PC-3 (cell line): ENCODE results near the gene DDAH2. TPM values are rescaled to one million over a fixed set of nuclear protein-coding genes. Genes with fewer than 3 reads are reported as not detected.

Source experiments
- ATAC-seq: fragments of 200-7000 bp; cut with Tn5 transposase; 2 replicates; pipeline ENCODE4 v1.9.1; 2020; ENCODE audit warnings: mild to moderate bottlenecking, moderate library complexity
- BruUV-seq: library from RNA; stranded (reverse); fragments of 400-500 nt; replicated peaks from 2 replicates; lab custom pipeline; 2021; lab: Mats Ljungman, UMichigan
- CTCF ChIA-PET: fragments of 300-600 bp; sonication (Branson Sonifier 250); formaldehyde crosslinking; loops from one replicate; lab custom pipeline; 2022; ENCODE audit warnings: antibody characterized with exemption; lab: Charles Lee
- POLR2A ChIA-PET: fragments of 300-600 bp; sonication (Branson Sonifier 250); formaldehyde crosslinking; loops from one replicate; lab custom pipeline; 2022; ENCODE audit warnings: antibody characterized with exemption; ENCODE audit not compliant: unreplicated experiment; lab: Charles Lee
- DNase-seq: peaks from one replicate; pipeline ENCODE4 v3.0.0-alpha.2; 2015
- H2AFZ ChIP-seq: fragments of 300-600 bp; sonication (generic); 2 replicates; pipeline ENCODE4 v1.6.0; 2016; ENCODE audit warnings: antibody characterized with exemption, low read length
- H3F3A ChIP-seq: fragments of 300-600 bp; sonication (generic); one replicate; pipeline ENCODE4 v1.6.0; 2017; ENCODE audit warnings: antibody characterized with exemption, low read length, control low read depth, mild to moderate bottlenecking; ENCODE audit not compliant: unreplicated experiment
- H3K27ac ChIP-seq: fragments of 300-600 bp; sonication (generic); 2 replicates; pipeline ENCODE4 v1.5.1; 2016; ENCODE audit warnings: mild to moderate bottlenecking, low read length
- H3K27me3 ChIP-seq: fragments of 300-600 bp; sonication (generic); 2 replicates; pipeline ENCODE4 v1.6.1; 2016; ENCODE audit warnings: low read length, mixed read lengths
- H3K36me3 ChIP-seq: fragments of 300-600 bp; sonication (generic); 2 replicates; pipeline ENCODE4 v1.6.1; 2016; ENCODE audit warnings: low read depth, mixed run types, low read length, mixed read lengths
- H3K4me1 ChIP-seq: fragments of 300-600 bp; sonication (generic); 2 replicates; pipeline ENCODE4 v1.5.1; 2016; ENCODE audit warnings: low read length; ENCODE audit not compliant: insufficient read depth
- H3K4me2 ChIP-seq: fragments of 300-600 bp; sonication (generic); 2 replicates; pipeline ENCODE4 v1.6.0; 2016; ENCODE audit warnings: low read length
- H3K4me3 ChIP-seq: fragments of 300-600 bp; sonication (generic); 2 replicates; pipeline ENCODE4 v1.5.1; 2016; ENCODE audit warnings: mild to moderate bottlenecking, low read length, mixed read lengths
- H3K79me2 ChIP-seq: fragments of 300-600 bp; sonication (generic); 2 replicates; pipeline ENCODE4 v1.6.1; 2017; ENCODE audit warnings: low read length, mixed read lengths
- H3K9ac ChIP-seq: fragments of 300-600 bp; sonication (generic); 2 replicates; pipeline ENCODE4 v1.6.0; 2016; ENCODE audit warnings: mild to moderate bottlenecking, low read length
- H3K9me2 ChIP-seq: fragments of 300-600 bp; sonication (generic); replicated peaks from 2 replicates; pipeline ENCODE4 v1.6.1; 2016; ENCODE audit warnings: mixed run types, low read length, mixed read lengths
- H3K9me3 ChIP-seq: fragments of 300-600 bp; sonication (generic); 2 replicates; pipeline ENCODE4 v1.6.1; 2016; ENCODE audit warnings: low read length, mixed read lengths
- H4K20me1 ChIP-seq: fragments of 300-600 bp; sonication (generic); 2 replicates; pipeline ENCODE4 v1.6.1; 2016; ENCODE audit warnings: low read length, mixed read lengths
- CTCF ChIP-seq: fragments of 300-600 bp; sonication (generic); conservative IDR thresholded peaks from 2 replicates; pipeline ENCODE4 v1.5.1; 2017; ENCODE audit warnings: antibody characterized with exemption, low read depth, mild to moderate bottlenecking, low read length
- EZH2 ChIP-seq: fragments of 300-600 bp; sonication (generic); IDR thresholded peaks from one replicate; pipeline ENCODE4 v1.6.1; 2017; ENCODE audit warnings: antibody characterized with exemption, mild to moderate bottlenecking, low read length; ENCODE audit not compliant: unreplicated experiment
- EZH2phosphoT487 ChIP-seq: fragments of 300-600 bp; sonication (generic); IDR thresholded peaks from 2 replicates; pipeline ENCODE4 v1.6.1; 2018; ENCODE audit warnings: mild to moderate bottlenecking, antibody characterized with exemption, low read length, borderline replicate concordance
- intact Hi-C: fragments of 100-400 bp; cut with micrococcal nuclease; formaldehyde crosslinking; loops from 2 replicates; pipeline ENCODE4 v1.9.0; 2023
- total RNA-seq: library from RNA; depleted of rRNA; stranded (reverse); fragments of >200 nt; gene quantifications from 2 replicates; pipeline ENCODE4 v1.2.3, GENCODE V29; 2014

DDAH2 gene
- total RNA-seq, 1 experiment from 2014 or later, result 65.5 TPM

DNA sequence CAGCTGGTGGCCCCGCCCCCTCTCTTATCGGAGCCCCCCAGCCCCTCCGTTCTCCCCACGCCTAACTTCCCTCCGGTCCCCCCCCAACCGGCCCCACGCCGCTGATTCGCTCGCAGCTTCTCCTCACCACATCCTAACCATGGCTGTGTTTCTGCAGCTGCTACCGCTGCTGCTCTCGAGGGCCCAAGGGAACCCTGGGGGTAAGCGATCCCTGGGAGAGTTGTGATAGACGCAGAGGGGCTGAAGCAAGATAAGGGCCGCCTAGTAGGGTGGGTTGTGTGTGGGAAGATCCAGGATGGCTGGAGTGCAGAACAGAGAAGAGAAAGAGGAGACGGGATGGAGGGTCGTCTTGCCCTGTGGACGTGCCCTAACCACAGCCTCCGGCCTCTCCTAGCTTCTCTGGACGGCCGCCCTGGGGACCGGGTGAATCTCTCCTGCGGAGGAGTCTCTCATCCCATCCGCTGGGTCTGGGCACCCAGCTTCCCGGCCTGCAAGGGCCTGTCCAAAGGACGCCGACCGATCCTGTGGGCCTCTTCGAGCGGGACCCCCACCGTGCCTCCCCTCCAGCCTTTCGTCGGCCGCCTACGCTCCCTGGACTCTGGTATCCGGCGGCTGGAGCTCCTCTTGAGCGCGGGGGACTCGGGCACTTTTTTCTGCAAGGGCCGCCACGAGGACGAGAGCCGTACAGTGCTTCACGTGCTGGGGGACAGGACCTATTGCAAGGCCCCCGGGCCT, 5.7 kb downstream of the DDAH2 start, which contains the start of gene MPIG6B:
MPIG6B (plus strand) TSS at position 129 of the 735 bp plus-strand sequence; CDS start at position 140, 11 bp downstream.
- TF ChIP-seq EZH2phosphoT487 (no peak), CTCF (no peak), EZH2 (no peak)
- POLR2A ChIA-PET, result interaction anchor here (0.6 kb wide), 1 partner anchor 104 kb away, joined by 5 read pairs; the partner anchor contains the start of gene HSPA1B
- CTCF ChIA-PET, result no interaction called here
- DNase-seq (no peak), ATAC-seq (no peak)
- H3K9me3 ChIP-seq, result no peaks in the 10 kb centered on the region
- H2AFZ ChIP-seq, result no peak within 1 kb of the TSS
- no peaks in the 10 kb centered on the region for H3F3A ChIP-seq
- no peaks in the 10 kb centered on the region for H3K36me3 ChIP-seq
- H3K27ac ChIP-seq, result no peak within 1 kb of the TSS
- H3K79me2 ChIP-seq, result no peaks in the 10 kb centered on the region
- intact Hi-C loops, result no loop called here
- H3K27me3 ChIP-seq, result no peaks in the 10 kb centered on the region
- BruUV-seq, result no TSS peak
- no peak within 1 kb of the TSS for H3K4me2 ChIP-seq
- no peaks in the 10 kb centered on the region for H4K20me1 ChIP-seq
- no peak within 1 kb of the TSS for H3K4me3 ChIP-seq
- peaks cover 18% of the 10 kb centered on the region for H3K4me1 ChIP-seq
- no peaks in the 10 kb centered on the region for H3K9me2 ChIP-seq
- H3K9ac ChIP-seq, result no peak within 1 kb of the TSS

GRCh38 chr6:31722173-31722572, 6.9 kb downstream of the DDAH2 start:
- no peak for ATAC-seq
- BruUV-seq, result no TSS peak
- CTCF ChIA-PET, result no interaction called here

More at GRCh38 chr6:31722173-31722572, 6.9 kb downstream of the DDAH2 start:
- no peak for DNase-seq
- no peak overlapping the region for H3K4me3 ChIP-seq
- intact Hi-C loops, result no loop called here
- H3K9me3 ChIP-seq, result no peaks in the 10 kb centered on the region
- POLR2A ChIA-PET, result interaction anchor here (0.5 to 0.6 kb wide), 2 partner anchors 19 to 56 kb away, joined by 6 read pairs; partner anchors contain the start of gene ABHD16A
- H3K9ac ChIP-seq, result no peak overlapping the region
- no peaks in the 10 kb centered on the region for H3K9me2 ChIP-seq
- no peaks in the 10 kb centered on the region for H3K27me3 ChIP-seq
- H3F3A ChIP-seq, result no peaks in the 10 kb centered on the region
- H3K4me2 ChIP-seq, result no peak overlapping the region
- no peaks in the 10 kb centered on the region for H3K36me3 ChIP-seq
- no peaks in the 10 kb centered on the region for H4K20me1 ChIP-seq
- no peak for TF ChIP-seq CTCF
- no peaks in the 10 kb centered on the region for H3K79me2 ChIP-seq
- peaks cover 28% of the 10 kb centered on the region for H3K4me1 ChIP-seq
- no peak overlapping the region for H2AFZ ChIP-seq
- H3K27ac ChIP-seq, result no peak overlapping the region
